ENCODE data around the gene ZNF646.

- TF ChIP-seq, protein P1, sequence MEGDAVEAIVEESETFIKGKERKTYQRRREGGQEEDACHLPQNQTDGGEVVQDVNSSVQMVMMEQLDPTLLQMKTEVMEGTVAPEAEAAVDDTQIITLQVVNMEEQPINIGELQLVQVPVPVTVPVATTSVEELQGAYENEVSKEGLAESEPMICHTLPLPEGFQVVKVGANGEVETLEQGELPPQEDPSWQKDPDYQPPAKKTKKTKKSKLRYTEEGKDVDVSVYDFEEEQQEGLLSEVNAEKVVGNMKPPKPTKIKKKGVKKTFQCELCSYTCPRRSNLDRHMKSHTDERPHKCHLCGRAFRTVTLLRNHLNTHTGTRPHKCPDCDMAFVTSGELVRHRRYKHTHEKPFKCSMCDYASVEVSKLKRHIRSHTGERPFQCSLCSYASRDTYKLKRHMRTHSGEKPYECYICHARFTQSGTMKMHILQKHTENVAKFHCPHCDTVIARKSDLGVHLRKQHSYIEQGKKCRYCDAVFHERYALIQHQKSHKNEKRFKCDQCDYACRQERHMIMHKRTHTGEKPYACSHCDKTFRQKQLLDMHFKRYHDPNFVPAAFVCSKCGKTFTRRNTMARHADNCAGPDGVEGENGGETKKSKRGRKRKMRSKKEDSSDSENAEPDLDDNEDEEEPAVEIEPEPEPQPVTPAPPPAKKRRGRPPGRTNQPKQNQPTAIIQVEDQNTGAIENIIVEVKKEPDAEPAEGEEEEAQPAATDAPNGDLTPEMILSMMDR (conservative IDR thresholded peaks at IDR 0.05; ENCODE audit: low read length): no peak
- TF ChIP-seq EZH2phosphoT487 (IDR thresholded peaks at IDR 0.05; ENCODE audit: borderline replicate concordance, low read depth, low read length): no peak
These were observed 8.9 kb downstream of the ZNF646 start for GRCh38 chr16:31083081-31083480.
